ENCODE data around the gene AFTPH.

Gene AFTPH

GRCh38 chr2:64523666-64524603, at the start of gene AFTPH:
Gene AFTPH (plus strand): TSS chr2:64524328. CDS start chr2:64551475, 27,147 bp downstream.
- peak; percentile 99 for DNase-seq

GRCh38 chr2:64474636-64475035, 49.5 kb upstream of the AFTPH start:
- no peak for DNase-seq

- no peak for DNase-seq
Observed at GRCh38 chr2:64477037-64477436, 47.1 kb upstream of the AFTPH start.

- DNase-seq: no peak
Observed at GRCh38 chr2:64477979-64478378, 46.1 kb upstream of the AFTPH start.

- DNase-seq: peak in 1 of 2 experiments; percentile 13
Observed at GRCh38 chr2:64478502-64479230, 45.5 kb upstream of the AFTPH start.

GRCh38 chr2:64479259-64480117, 44.6 kb upstream of the AFTPH start:
- DNase-seq: no peak

- DNase-seq: no peak
Observed at GRCh38 chr2:64481665-64482064, 42.5 kb upstream of the AFTPH start.

GRCh38 chr2:64482243-64482642, 41.9 kb upstream of the AFTPH start:
- no peak for DNase-seq

GRCh38 chr2:64482765-64483504, 41.2 kb upstream of the AFTPH start:
- DNase-seq: no peak

GRCh38 chr2:64485331-64485730, 38.8 kb upstream of the AFTPH start:
- DNase-seq: no peak

GRCh38 chr2:64485961-64486360, 38.2 kb upstream of the AFTPH start:
- no peak for DNase-seq

- DNase-seq: no peak
Observed at GRCh38 chr2:64487256-64488049, 36.7 kb upstream of the AFTPH start.

- DNase-seq: peak; percentile 83 to 87
Observed at GRCh38 chr2:64488050-64488974, 35.8 kb upstream of the AFTPH start.

GRCh38 chr2:64489081-64489751, 34.9 kb upstream of the AFTPH start:
- no peak for DNase-seq

- no peak for DNase-seq
Observed at GRCh38 chr2:64491426-64491825, 32.7 kb upstream of the AFTPH start.

GRCh38 chr2:64492272-64492671, 31.9 kb upstream of the AFTPH start:
- no peak for DNase-seq

GRCh38 chr2:64492821-64493220, 31.3 kb upstream of the AFTPH start:
- DNase-seq: no peak

- DNase-seq: no peak
Observed at GRCh38 chr2:64493788-64494187, 30.3 kb upstream of the AFTPH start.

GRCh38 chr2:64498438-64498837, 25.7 kb upstream of the AFTPH start:
- no peak for DNase-seq

- no peak for DNase-seq
Observed at GRCh38 chr2:64500549-64500948, 23.6 kb upstream of the AFTPH start.

All from activated CD4-positive, alpha-beta T cell treated with anti-CD3 and anti-CD28 coated beads, Interleukin-2, amount 50 U/mL, for 48 hours (primary cell).